HG03135 (cell line): ENCODE data around the gene ARL5C.

Experiments used
- ATAC-seq: cut with Tn5 transposase; IDR thresholded peaks from one replicate; pipeline ENCODE4 v1.9.1; 2021; ENCODE audit warnings: mild to moderate bottlenecking, moderate library complexity; ENCODE audit not compliant: unreplicated experiment

Gene ARL5C

DNA sequence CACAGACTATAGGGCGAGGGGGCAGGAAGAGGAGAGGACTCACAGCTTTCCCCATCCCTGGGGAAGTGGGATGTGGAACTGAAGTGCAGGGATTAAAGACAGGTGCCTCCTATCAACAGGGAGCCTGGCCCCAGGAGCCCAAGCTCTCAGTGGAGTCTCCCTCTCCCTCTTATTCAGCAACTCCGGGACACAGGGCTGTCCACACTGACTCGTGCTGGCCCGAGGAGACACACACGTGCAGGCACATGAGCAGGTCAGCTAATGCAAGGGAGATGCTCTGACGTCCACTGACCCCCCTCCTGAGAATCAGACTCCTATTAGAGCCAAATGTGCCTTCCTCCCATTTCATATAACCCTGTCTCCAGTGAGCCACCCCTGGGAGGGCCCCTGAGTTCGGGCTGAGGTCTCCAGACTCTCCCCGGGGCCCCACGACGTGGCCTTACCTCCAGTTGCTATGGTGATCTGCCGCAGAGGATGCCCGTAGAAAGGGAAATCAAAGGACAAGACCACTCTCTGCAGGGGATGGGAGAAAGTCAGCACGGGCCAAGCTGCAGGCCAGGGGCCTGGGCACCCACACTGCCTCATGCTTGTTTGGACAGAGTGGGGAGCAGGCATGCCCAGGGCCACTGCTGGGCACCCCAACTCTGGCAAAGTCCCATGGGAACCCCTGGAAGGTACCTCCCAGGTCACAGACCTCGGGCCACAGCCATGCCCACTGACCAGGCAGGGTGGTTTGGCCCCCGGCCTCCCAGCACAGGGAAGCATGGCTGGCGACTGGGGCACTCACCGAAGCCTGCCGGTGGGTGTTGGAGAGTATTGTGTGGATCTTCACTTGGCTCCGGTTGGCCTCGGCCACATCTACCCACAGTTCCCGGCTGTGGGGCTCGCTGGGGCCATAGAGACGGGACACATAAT lies 57.2 kb downstream of the ARL5C start:
- no peak for ATAC-seq

DNA sequence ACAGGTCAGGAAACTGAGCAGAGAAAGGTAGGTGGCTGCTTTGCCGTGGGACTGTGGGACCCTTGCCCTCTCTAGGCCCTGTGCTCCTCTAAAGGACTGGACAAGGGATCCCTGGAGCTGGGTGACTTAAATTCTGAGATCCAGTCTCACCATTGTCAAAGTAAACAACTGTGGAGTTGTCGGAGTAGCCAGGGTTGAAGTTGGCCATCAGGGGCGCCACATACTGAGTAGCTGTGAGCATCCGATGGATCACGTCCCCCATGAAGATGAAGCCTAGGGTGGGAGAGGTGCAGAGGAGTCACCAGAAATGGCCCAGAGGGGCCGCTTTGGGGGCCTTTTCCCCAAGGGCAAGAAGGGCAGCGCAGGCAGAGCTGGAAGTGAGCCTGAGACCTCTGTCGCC lies 58.0 kb downstream of the ARL5C start:
- no peak for ATAC-seq

DNA sequence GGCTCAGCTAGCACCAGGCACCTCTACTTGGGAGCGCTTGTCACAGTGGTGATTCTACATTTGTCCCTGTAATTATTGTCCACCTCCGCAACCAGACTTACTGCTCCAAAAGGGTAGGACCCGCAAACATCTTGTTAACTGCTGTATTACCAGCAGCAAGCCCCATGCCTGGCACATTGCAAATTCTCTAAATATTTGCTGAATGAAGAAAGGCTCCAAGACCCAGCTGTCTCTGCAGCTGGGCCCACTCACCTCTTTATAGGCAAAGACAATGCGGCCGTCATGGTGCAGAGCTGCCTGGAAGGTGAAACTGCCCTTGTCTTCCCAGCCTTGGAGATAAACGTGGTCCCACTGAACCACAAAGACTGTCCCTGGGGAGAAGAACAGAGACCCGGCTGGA lies 58.8 kb downstream of the ARL5C start:
- no peak for ATAC-seq
